GM12875 (cell line): ENCODE measurements around the gene RFT1.

ENCODE experiments used
- H3K4me3 ChIP-seq: one replicate; pipeline ENCODE4 v1.5.1; 2011; ENCODE audit warnings: low read depth, low read length, control low read depth
- TF ChIP-seq, protein P1 (sequence below): IDR thresholded peaks from 2 replicates; pipeline ENCODE4 v1.5.1; 2011; ENCODE audit warnings: low read depth, mild to moderate bottlenecking, control low read depth, inconsistent platforms, low read length, moderate library complexity, borderline replicate concordance; ENCODE audit not compliant: insufficient read depth

The RFT1 gene

GRCh38 chr3:53167418-53168174, 37.4 kb upstream of the RFT1 start:
- TF ChIP-seq, protein P1, sequence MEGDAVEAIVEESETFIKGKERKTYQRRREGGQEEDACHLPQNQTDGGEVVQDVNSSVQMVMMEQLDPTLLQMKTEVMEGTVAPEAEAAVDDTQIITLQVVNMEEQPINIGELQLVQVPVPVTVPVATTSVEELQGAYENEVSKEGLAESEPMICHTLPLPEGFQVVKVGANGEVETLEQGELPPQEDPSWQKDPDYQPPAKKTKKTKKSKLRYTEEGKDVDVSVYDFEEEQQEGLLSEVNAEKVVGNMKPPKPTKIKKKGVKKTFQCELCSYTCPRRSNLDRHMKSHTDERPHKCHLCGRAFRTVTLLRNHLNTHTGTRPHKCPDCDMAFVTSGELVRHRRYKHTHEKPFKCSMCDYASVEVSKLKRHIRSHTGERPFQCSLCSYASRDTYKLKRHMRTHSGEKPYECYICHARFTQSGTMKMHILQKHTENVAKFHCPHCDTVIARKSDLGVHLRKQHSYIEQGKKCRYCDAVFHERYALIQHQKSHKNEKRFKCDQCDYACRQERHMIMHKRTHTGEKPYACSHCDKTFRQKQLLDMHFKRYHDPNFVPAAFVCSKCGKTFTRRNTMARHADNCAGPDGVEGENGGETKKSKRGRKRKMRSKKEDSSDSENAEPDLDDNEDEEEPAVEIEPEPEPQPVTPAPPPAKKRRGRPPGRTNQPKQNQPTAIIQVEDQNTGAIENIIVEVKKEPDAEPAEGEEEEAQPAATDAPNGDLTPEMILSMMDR: no peak

DNA sequence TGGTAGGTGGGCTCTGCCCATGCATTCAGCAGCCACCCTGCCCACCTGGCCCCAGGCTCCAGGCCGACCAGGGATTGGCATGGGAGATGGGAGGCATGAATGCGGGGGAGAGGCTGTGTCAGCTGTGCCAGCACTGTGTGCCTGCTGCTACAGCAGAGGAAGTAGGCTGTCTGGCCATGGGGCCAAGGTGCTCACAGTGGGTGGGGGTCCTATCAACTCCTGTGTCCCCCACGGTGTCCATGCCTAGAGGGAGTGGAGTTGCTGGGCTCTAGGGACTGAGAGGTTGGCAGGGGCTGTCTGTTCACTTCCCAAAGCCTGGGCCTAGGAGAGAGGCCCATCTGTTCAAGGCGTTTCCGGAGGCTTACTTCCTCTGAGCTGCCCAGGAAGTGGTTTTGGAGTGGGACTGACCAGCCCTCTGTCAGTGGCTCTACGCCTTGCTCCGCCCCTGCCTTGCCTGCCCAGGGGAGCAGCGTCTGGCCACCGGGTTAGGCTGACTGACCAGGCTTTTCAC, 36.6 kb upstream of the RFT1 start:
- peak overlapping the region; percentile 36 for H3K4me3 ChIP-seq
- TF ChIP-seq, protein P1: no peak

More at GRCh38 chr3:53167418-53168174, 37.4 kb upstream of the RFT1 start:
- peak overlapping the region; percentile 36 for H3K4me3 ChIP-seq

- TF ChIP-seq, protein P1: no peak
- H3K4me3 ChIP-seq: peak overlapping the region; percentile 36
Observed at GRCh38 chr3:53166206-53166605, 36.0 kb upstream of the RFT1 start.

- no peak overlapping the region for H3K4me3 ChIP-seq
- TF ChIP-seq, protein P1: no peak
Observed at GRCh38 chr3:53164911-53165310, 34.7 kb upstream of the RFT1 start.

GRCh38 chr3:53163444-53164387, 33.5 kb upstream of the RFT1 start:
- TF ChIP-seq, protein P1: no peak
- peak overlapping the region; percentile 94 for H3K4me3 ChIP-seq

DNA sequence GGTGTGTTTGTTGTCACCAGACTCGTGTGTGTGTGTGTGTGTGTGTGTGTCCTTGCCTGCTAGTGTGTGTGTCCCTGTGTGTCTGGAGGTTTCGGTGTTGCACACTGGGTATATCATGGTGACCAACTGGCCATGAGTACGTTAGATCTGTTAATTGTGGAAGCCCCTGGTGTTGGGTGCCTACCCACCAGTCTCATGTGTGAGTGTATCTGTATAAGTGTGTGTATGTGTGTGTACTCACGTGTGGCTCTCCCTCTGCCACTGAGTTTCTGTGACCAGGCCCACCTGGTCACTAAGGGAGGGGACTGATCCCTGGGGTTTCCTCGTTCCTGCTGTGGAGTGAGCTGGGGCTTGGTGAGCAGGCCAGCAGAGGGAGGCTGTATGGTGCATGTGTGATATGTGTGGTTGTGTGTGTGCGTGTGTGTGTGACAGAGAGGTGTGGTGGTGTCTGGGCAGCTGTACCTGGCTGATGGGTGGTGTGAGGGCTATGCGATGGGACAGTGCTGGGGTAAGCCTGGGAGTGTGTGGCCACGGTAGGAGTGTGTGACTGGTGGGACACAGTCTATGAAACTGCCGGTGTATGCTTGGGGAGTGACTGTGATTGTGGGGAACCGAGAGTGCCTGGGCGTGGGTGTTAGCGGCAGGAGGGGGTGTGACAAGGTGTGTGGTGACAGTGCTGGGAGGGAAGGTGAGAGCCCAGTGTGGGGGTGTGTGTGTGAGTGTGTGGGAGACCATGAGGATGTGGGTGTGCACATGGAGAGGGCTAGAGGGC, 32.6 kb upstream of the RFT1 start:
- TF ChIP-seq, protein P1: no peak
- H3K4me3 ChIP-seq: peak overlapping the region; percentile 94
